Fibroblast of pulmonary artery (primary cell): ENCODE data around the gene MOB1A.

Source experiments
- DNase-seq: peaks from one replicate; pipeline ENCODE4 v3.0.0-alpha.2; 2010; ENCODE audit warnings: low read depth
- H3K4me3 ChIP-seq: replicated peaks from 2 replicates; pipeline ENCODE4 v1.5.1; 2011; ENCODE audit warnings: low read depth, mild to moderate bottlenecking, control low read depth, low read length, moderate library complexity
- CTCF ChIP-seq: IDR thresholded peaks from 2 replicates; pipeline ENCODE4 v1.5.1; 2011; ENCODE audit warnings: mild to moderate bottlenecking, control low read depth, low read length, inconsistent platforms; ENCODE audit errors: missing control alignments

The MOB1A gene

GRCh38 chr2:74174909-74175308, 3.8 kb downstream of the MOB1A start:
- no peak for TF ChIP-seq CTCF
- DNase-seq = no peak
- H3K4me3 ChIP-seq = no peak overlapping the region

GRCh38 chr2:74168739-74169138, 9.9 kb downstream of the MOB1A start:
- H3K4me3 ChIP-seq = no peak overlapping the region

GRCh38 chr2:74164761-74165160, 13.9 kb downstream of the MOB1A start:
- H3K4me3 ChIP-seq = no peak overlapping the region
- no peak for TF ChIP-seq CTCF
- no peak for DNase-seq

More at GRCh38 chr2:74168739-74169138, 9.9 kb downstream of the MOB1A start:
- DNase-seq = no peak
- TF ChIP-seq CTCF = no peak

GRCh38 chr2:74162951-74163350, 15.7 kb downstream of the MOB1A start:
- no peak for TF ChIP-seq CTCF
- H3K4me3 ChIP-seq = no peak overlapping the region
- no peak for DNase-seq

GRCh38 chr2:74155830-74156229, 22.8 kb downstream of the MOB1A start:
- no peak for TF ChIP-seq CTCF
- no peak for DNase-seq

GRCh38 chr2:74152954-74153353, 25.7 kb downstream of the MOB1A start:
- H3K4me3 ChIP-seq = no peak overlapping the region
- no peak for DNase-seq
- no peak for TF ChIP-seq CTCF

More at GRCh38 chr2:74155830-74156229, 22.8 kb downstream of the MOB1A start:
- no peak overlapping the region for H3K4me3 ChIP-seq

- TF ChIP-seq CTCF = no peak
- no peak for DNase-seq
Observed at GRCh38 chr2:74149570-74150319, 28.9 kb downstream of the MOB1A start.

More at GRCh38 chr2:74149570-74150319, 28.9 kb downstream of the MOB1A start:
- no peak overlapping the region for H3K4me3 ChIP-seq
